ENCODE results near the gene S1PR4.
"Not testable (repeated sequence)": the region's sequence is repeated elsewhere in the genome, so short reads cannot be mapped to it uniquely, and the experiment has no call there.

- TF ChIP-seq PML (IDR thresholded peaks at IDR 0.05; ENCODE audit: low read length); EZH2 (IDR thresholded peaks at IDR 0.05; ENCODE audit: borderline replicate concordance, low read depth, low read length); PHTF2 (CRISPR knock-in tag; IDR thresholded peaks at IDR 0.05); CTCF (IDR thresholded peaks at IDR 0.05 in 2 of 3, conservative IDR thresholded peaks at IDR 0.05 in 1 of 3; ENCODE audit: insufficient read depth in 2 of 3, low read depth in 1 of 3, low read length in 3 of 3); TRIM28 (IDR thresholded peaks at IDR 0.05); CBX1 (IDR thresholded peaks at IDR 0.05; ENCODE audit: low read depth); GMEB1 (CRISPR knock-in tag; IDR thresholded peaks at IDR 0.05); JUND (IDR thresholded peaks at IDR 0.05; ENCODE audit: borderline replicate concordance, low read depth, low read length); JUND (tag; IDR thresholded peaks at IDR 0.05; ENCODE audit: borderline replicate concordance, low read depth, low read length); HNRNPL (IDR thresholded peaks at IDR 0.05; ENCODE audit: low read depth, low read length); ZNF668 (CRISPR knock-in tag; IDR thresholded peaks at IDR 0.05); E2F6 (IDR thresholded peaks at IDR 0.05; ENCODE audit: borderline replicate concordance in 1 of 2, extremely low read depth in 1 of 2, insufficient read depth in 1 of 2, insufficient read length in 1 of 2, low read depth in 1 of 2, low read length in 1 of 2, poor library complexity in 1 of 2, severe bottlenecking in 1 of 2): not testable (repeated sequence)
Measured at GRCh38 chr19:3191806-3192104, 13.2 kb downstream of the S1PR4 start.

All from K562 (cell line).